ENCODE results near the gene TBC1D22A. TPM values are rescaled to one million over a fixed set of nuclear protein-coding genes. Genes with fewer than 3 reads are reported as not detected.

The TBC1D22A gene
- polyA plus RNA-seq, 1 donor from 2014 or later = 9.3 TPM

DNA sequence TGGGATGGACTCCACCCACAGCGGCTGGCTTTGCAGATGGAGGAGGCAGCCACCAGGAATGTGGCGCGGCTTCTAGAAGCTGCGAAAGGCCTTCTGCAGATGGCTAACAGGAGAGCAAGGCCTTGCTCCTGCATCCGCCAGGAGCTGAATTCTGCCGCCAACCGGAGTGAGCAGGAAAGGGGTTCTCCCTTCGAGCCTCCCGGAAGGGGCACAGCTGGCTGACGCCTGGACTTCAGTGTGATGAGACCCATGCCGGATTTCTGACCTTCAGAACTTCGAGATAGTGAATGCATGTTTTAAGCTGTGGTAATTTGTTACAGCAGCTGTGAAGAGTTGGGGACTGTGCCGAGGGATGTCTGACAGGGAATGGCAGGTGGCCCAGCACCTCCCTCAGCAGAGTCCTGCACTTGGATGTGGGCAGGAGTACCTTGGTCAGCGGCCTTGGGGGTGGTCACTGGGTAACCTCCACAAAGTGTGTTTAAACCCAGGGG, 7.7 kb downstream of the TBC1D22A start:
- no peaks in the 10 kb centered on the region for H3F3A ChIP-seq (ENCODE audit: insufficient read depth, low read length, poor library complexity, severe bottlenecking)
- no peaks in the 10 kb centered on the region for H3K9me3 ChIP-seq (ENCODE audit: low read length)
- H2AFZ ChIP-seq (ENCODE audit: low read depth, low read length) = no peak overlapping the region
- H4K20me1 ChIP-seq (ENCODE audit: insufficient read depth) = no peaks in the 10 kb centered on the region
- H3K4me2 ChIP-seq (ENCODE audit: low read length) = no peak overlapping the region
- no peak overlapping the region for H3K27ac ChIP-seq (ENCODE audit: low read length)
- no peak for TF ChIP-seq EP300 (conservative IDR thresholded peaks at IDR 0.05; ENCODE audit: poor library complexity, severe bottlenecking)
- no peak for TF ChIP-seq RAD21 (conservative IDR thresholded peaks at IDR 0.05)
- TF ChIP-seq POLR2AphosphoS5 (IDR thresholded peaks at IDR 0.05) = no peak
- no peak for TF ChIP-seq MXI1 (conservative IDR thresholded peaks at IDR 0.05; ENCODE audit: poor library complexity, severe bottlenecking)
- TF ChIP-seq, protein P1, sequence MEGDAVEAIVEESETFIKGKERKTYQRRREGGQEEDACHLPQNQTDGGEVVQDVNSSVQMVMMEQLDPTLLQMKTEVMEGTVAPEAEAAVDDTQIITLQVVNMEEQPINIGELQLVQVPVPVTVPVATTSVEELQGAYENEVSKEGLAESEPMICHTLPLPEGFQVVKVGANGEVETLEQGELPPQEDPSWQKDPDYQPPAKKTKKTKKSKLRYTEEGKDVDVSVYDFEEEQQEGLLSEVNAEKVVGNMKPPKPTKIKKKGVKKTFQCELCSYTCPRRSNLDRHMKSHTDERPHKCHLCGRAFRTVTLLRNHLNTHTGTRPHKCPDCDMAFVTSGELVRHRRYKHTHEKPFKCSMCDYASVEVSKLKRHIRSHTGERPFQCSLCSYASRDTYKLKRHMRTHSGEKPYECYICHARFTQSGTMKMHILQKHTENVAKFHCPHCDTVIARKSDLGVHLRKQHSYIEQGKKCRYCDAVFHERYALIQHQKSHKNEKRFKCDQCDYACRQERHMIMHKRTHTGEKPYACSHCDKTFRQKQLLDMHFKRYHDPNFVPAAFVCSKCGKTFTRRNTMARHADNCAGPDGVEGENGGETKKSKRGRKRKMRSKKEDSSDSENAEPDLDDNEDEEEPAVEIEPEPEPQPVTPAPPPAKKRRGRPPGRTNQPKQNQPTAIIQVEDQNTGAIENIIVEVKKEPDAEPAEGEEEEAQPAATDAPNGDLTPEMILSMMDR (IDR thresholded peaks at IDR 0.05; ENCODE audit: poor library complexity, severe bottlenecking) = no peak
- no peak for TF ChIP-seq SMC3 (conservative IDR thresholded peaks at IDR 0.05; ENCODE audit: poor library complexity)
- TF ChIP-seq TAF1 (IDR thresholded peaks at IDR 0.05; ENCODE audit: low read depth) = no peak
- no peak for TF ChIP-seq EZH2 (IDR thresholded peaks at IDR 0.05; ENCODE audit: borderline replicate concordance, insufficient read depth, low read length, poor library complexity, severe bottlenecking)
- TF ChIP-seq, protein P2, sequence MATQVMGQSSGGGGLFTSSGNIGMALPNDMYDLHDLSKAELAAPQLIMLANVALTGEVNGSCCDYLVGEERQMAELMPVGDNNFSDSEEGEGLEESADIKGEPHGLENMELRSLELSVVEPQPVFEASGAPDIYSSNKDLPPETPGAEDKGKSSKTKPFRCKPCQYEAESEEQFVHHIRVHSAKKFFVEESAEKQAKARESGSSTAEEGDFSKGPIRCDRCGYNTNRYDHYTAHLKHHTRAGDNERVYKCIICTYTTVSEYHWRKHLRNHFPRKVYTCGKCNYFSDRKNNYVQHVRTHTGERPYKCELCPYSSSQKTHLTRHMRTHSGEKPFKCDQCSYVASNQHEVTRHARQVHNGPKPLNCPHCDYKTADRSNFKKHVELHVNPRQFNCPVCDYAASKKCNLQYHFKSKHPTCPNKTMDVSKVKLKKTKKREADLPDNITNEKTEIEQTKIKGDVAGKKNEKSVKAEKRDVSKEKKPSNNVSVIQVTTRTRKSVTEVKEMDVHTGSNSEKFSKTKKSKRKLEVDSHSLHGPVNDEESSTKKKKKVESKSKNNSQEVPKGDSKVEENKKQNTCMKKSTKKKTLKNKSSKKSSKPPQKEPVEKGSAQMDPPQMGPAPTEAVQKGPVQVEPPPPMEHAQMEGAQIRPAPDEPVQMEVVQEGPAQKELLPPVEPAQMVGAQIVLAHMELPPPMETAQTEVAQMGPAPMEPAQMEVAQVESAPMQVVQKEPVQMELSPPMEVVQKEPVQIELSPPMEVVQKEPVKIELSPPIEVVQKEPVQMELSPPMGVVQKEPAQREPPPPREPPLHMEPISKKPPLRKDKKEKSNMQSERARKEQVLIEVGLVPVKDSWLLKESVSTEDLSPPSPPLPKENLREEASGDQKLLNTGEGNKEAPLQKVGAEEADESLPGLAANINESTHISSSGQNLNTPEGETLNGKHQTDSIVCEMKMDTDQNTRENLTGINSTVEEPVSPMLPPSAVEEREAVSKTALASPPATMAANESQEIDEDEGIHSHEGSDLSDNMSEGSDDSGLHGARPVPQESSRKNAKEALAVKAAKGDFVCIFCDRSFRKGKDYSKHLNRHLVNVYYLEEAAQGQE (IDR thresholded peaks at IDR 0.05; ENCODE audit: borderline replicate concordance) = no peak
- peaks cover 8% of the 10 kb centered on the region for H3K79me2 ChIP-seq (replicated peaks; ENCODE audit: insufficient read depth, low read length)
- H3K36me3 ChIP-seq (ENCODE audit: insufficient read depth, low read length) = no peaks in the 10 kb centered on the region
- no peak overlapping the region for H3K9ac ChIP-seq (ENCODE audit: low read length)
- no peaks in the 10 kb centered on the region for H3K9me2 ChIP-seq (ENCODE audit: insufficient read depth, low read length)
- no peak overlapping the region for H3K4me3 ChIP-seq (ENCODE audit: low read length)
- no peaks in the 10 kb centered on the region for H3K27me3 ChIP-seq (ENCODE audit: insufficient read depth, low read depth, low read length)

DNA sequence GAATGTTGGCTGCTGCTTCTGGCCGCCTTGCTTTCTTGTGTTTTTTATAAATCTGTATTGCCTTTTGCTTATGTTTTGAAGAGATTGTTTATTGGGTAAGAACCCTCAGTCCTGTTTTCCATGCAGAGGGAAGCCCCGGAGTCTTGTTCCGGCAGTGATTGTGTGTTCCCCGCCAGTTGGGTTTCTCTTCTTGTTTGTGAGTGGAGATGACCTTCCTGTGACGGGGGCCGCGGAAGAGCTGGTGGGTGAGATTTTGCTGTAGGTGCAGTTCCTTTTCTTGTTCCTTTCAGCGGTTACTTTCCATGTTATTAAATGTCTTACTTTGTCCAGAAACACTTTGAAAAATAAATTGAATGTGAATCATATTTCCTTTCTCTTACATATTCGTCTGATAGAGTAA, 8.3 kb downstream of the TBC1D22A start:
- Histone ChIP-seq H3K9me3 (ENCODE audit: low read length) (no peaks in the 10 kb centered on the region), H4K20me1 (ENCODE audit: insufficient read depth) (no peaks in the 10 kb centered on the region), H2AFZ (ENCODE audit: low read depth, low read length) (no peak overlapping the region), H3K9ac (ENCODE audit: low read length) (no peak overlapping the region), H3K9me2 (ENCODE audit: insufficient read depth, low read length) (no peaks in the 10 kb centered on the region), H3K4me2 (ENCODE audit: low read length) (no peak overlapping the region), H3K36me3 (ENCODE audit: insufficient read depth, low read length) (no peaks in the 10 kb centered on the region), H3K27ac (ENCODE audit: low read length) (no peak overlapping the region), H3K79me2 (replicated peaks; ENCODE audit: insufficient read depth, low read length) (peaks cover 7% of the 10 kb centered on the region), H3K27me3 (ENCODE audit: insufficient read depth, low read depth, low read length) (no peaks in the 10 kb centered on the region), H3F3A (ENCODE audit: insufficient read depth, low read length, poor library complexity, severe bottlenecking) (no peaks in the 10 kb centered on the region), H3K4me3 (ENCODE audit: low read length) (no peak overlapping the region)
- TF ChIP-seq, protein P1 (IDR thresholded peaks at IDR 0.05; ENCODE audit: poor library complexity, severe bottlenecking) = no peak
- TF ChIP-seq SMC3 (conservative IDR thresholded peaks at IDR 0.05; ENCODE audit: poor library complexity) (no peak), EZH2 (IDR thresholded peaks at IDR 0.05; ENCODE audit: borderline replicate concordance, insufficient read depth, low read length, poor library complexity, severe bottlenecking) (no peak), TAF1 (IDR thresholded peaks at IDR 0.05; ENCODE audit: low read depth) (no peak), MXI1 (conservative IDR thresholded peaks at IDR 0.05; ENCODE audit: poor library complexity, severe bottlenecking) (no peak), POLR2AphosphoS5 (IDR thresholded peaks at IDR 0.05) (no peak), RAD21 (conservative IDR thresholded peaks at IDR 0.05) (no peak), EP300 (conservative IDR thresholded peaks at IDR 0.05; ENCODE audit: poor library complexity, severe bottlenecking) (no peak)
- TF ChIP-seq, protein P2 (IDR thresholded peaks at IDR 0.05; ENCODE audit: borderline replicate concordance) = no peak
